HCT116 (cell line): ENCODE data around the gene MAP3K10. TPM values are rescaled to one million over a fixed set of nuclear protein-coding genes. Genes with fewer than 3 reads are reported as not detected.

Experiments used
- ATAC-seq: fragments of 200-7000 bp; cut with Tn5 transposase; 2 replicates; pipeline ENCODE4 v1.9.1; 2020; ENCODE audit warnings: mild to moderate bottlenecking, moderate library complexity
- BruUV-seq: library from RNA; stranded (reverse); fragments of 400-500 nt; replicated peaks from 2 replicates; lab custom pipeline; 2021; lab: Mats Ljungman, UMichigan
- CTCF ChIA-PET: fragments of 300-600 bp; sonication (Branson Sonifier 250); formaldehyde crosslinking; loops from one replicate; lab custom pipeline; 2021; ENCODE audit warnings: antibody characterized with exemption; lab: Charles Lee
- POLR2A ChIA-PET: fragments of 300-600, 350-600 bp; sonication (Branson Sonifier 250); formaldehyde crosslinking; loops from one replicate; lab custom pipeline; 2021; ENCODE audit warnings: antibody characterized with exemption; lab: Charles Lee
- RAD21 ChIA-PET, 2 experiments: fragments of 300-600 bp; sonication (Branson Sonifier 250); formaldehyde crosslinking; loops; one replicate each; lab custom pipeline; 2023; ENCODE audit warnings: low total read pairs in 2 of 2; ENCODE audit not compliant: uncharacterized antibody in 2 of 2, unreplicated experiment in 2 of 2, low non-redundant PET in 1 of 2; lab: Charles Lee
- DNase-seq: peaks from one replicate; pipeline ENCODE4 v3.0.0-alpha.2; 2010; ENCODE audit warnings: low read depth, low spot score
- H2AFZ ChIP-seq: fragments of 200-600 bp; shearing (Covaris generic), sonication (generic); 2 replicates; pipeline ENCODE4 v1.6.1; 2017; ENCODE audit warnings: low read depth, mixed run types, mixed read lengths, antibody characterized with exemption, low read length; ENCODE audit not compliant: poor library complexity, severe bottlenecking
- H3K27ac ChIP-seq: 2 replicates; pipeline ENCODE4 v1.5.1; 2012; ENCODE audit warnings: low read depth, low read length
- H3K27me3 ChIP-seq: fragments of 200-600 bp; sonication (generic); 2 replicates; pipeline ENCODE4 v1.6.1; 2016; ENCODE audit warnings: mixed run types, low read length, mixed read lengths; ENCODE audit not compliant: insufficient read depth
- H3K36me3 ChIP-seq, 2 experiments: fragments of 200-500 bp in 1 of 2; fragments of 200-600 bp in 1 of 2; sonication (Bioruptor generic) in 1 of 2; sonication (generic) in 1 of 2; 2 replicates each; pipeline versions ENCODE4 v1.5.1 to v1.6.1; 2014 to 2016; ENCODE audit warnings: low read length in 2 of 2, inconsistent platforms in 1 of 2, mixed read lengths in 1 of 2, mixed run types in 1 of 2; ENCODE audit not compliant: insufficient read depth in 2 of 2, control insufficient read depth in 1 of 2
- H3K4me1 ChIP-seq, 2 experiments: fragments of 200-600 bp in 1 of 2; sonication (generic) in 1 of 2; 2 replicates each; pipeline versions ENCODE4 v1.5.1 to v1.6.1; 2012 to 2017; ENCODE audit warnings: low read length in 2 of 2, inconsistent platforms in 1 of 2, mild to moderate bottlenecking in 1 of 2, mixed read lengths in 1 of 2, mixed run types in 1 of 2, moderate library complexity in 1 of 2; ENCODE audit not compliant: insufficient read depth in 2 of 2, control insufficient read depth in 1 of 2
- H3K4me2 ChIP-seq: fragments of 200-600 bp; sonication (generic); 2 replicates; pipeline ENCODE4 v1.6.1; 2017; ENCODE audit warnings: mixed run types, low read length, mixed read lengths
- H3K4me3 ChIP-seq, 2 experiments: fragments of 200-600 bp in 1 of 2; sonication (generic) in 1 of 2; replicated peaks in 1 of 2; 2 replicates each; pipeline ENCODE4 v1.5.1; 2011 to 2016; ENCODE audit warnings: low read length in 2 of 2, control low read depth in 1 of 2, low read depth in 1 of 2, mild to moderate bottlenecking in 1 of 2, mixed read lengths in 1 of 2, mixed run types in 1 of 2
- H3K79me2 ChIP-seq: fragments of 200-600 bp; sonication (generic); 2 replicates; pipeline ENCODE4 v1.6.1; 2017; ENCODE audit warnings: mild to moderate bottlenecking, mixed run types, low read length, moderate library complexity, mixed read lengths; ENCODE audit not compliant: insufficient read depth
- H3K9ac ChIP-seq: fragments of 200-600 bp; sonication (generic); 2 replicates; pipeline ENCODE4 v1.6.1; 2016; ENCODE audit warnings: low read length, mixed read lengths
- H3K9me2 ChIP-seq: fragments of 200-600 bp; sonication (generic), shearing (Covaris generic); 2 replicates; pipeline ENCODE4 v1.6.1; 2017; ENCODE audit warnings: mixed run types, mild to moderate bottlenecking, moderate library complexity; ENCODE audit not compliant: insufficient read depth
- H3K9me3 ChIP-seq, 2 experiments: fragments of 200-500 bp in 1 of 2; fragments of 200-600 bp in 1 of 2; sonication (Bioruptor generic) in 1 of 2; sonication (generic) in 1 of 2; 2 replicates each; pipeline ENCODE4 v1.6.1; 2014 to 2017; ENCODE audit warnings: low read length in 2 of 2, mixed read lengths in 2 of 2, inconsistent platforms in 1 of 2, low read depth in 1 of 2, mild to moderate bottlenecking in 1 of 2, mixed run types in 1 of 2, moderate library complexity in 1 of 2; ENCODE audit not compliant: control insufficient read depth in 1 of 2, insufficient read depth in 1 of 2
- H4K20me1 ChIP-seq: fragments of 200-600 bp; sonication (generic), shearing (Covaris generic); 2 replicates; pipeline ENCODE4 v1.6.1; 2017; ENCODE audit warnings: mixed run types, mild to moderate bottlenecking, moderate library complexity; ENCODE audit not compliant: insufficient read depth
- CBX3 ChIP-seq: IDR thresholded peaks from 2 replicates; pipeline ENCODE4 v1.6.1; 2012; ENCODE audit warnings: low read depth
- CEBPB ChIP-seq: IDR thresholded peaks from 2 replicates; pipeline ENCODE4 v1.6.1; 2012; ENCODE audit warnings: low read depth
- CTCF ChIP-seq, 3 experiments: fragments of 200-600 bp in 1 of 3; sonication (generic) in 1 of 3; IDR thresholded peaks in 2 of 3; conservative IDR thresholded peaks in 1 of 3; 2 replicates each; pipeline ENCODE4 v1.5.1; 2012 to 2017; ENCODE audit warnings: low read depth in 2 of 3, low read length in 2 of 3, antibody characterized with exemption in 1 of 3, borderline replicate concordance in 1 of 3, control low read depth in 1 of 3, mild to moderate bottlenecking in 1 of 3, mixed read lengths in 1 of 3, mixed run types in 1 of 3, moderate library complexity in 1 of 3; ENCODE audit not compliant: insufficient read depth in 1 of 3
- EGR1 ChIP-seq: IDR thresholded peaks from 2 replicates; pipeline ENCODE4 v1.6.1; 2012; ENCODE audit warnings: low read depth
- ELF1 ChIP-seq: IDR thresholded peaks from 2 replicates; pipeline ENCODE4 v1.6.1; 2012; ENCODE audit warnings: low read depth, borderline replicate concordance
- EZH2 ChIP-seq: fragments of 200-600 bp; sonication (generic); IDR thresholded peaks from 2 replicates; pipeline ENCODE4 v1.6.1; 2017; ENCODE audit warnings: antibody characterized with exemption, mixed run types
- FOSL1 ChIP-seq: IDR thresholded peaks from 2 replicates; pipeline ENCODE4 v1.6.1; 2012; ENCODE audit warnings: low read depth
- JUND ChIP-seq: IDR thresholded peaks from 2 replicates; pipeline ENCODE4 v1.6.1; 2012
- POLR2A ChIP-seq: IDR thresholded peaks from 2 replicates; pipeline ENCODE4 v1.7.0; 2011; ENCODE audit warnings: borderline replicate concordance; ENCODE audit not compliant: insufficient read depth, insufficient read length; ENCODE audit errors: extremely low read depth
- POLR2AphosphoS5 ChIP-seq: IDR thresholded peaks from 2 replicates; pipeline ENCODE4 v1.6.1; 2011; ENCODE audit warnings: mild to moderate bottlenecking, low read depth, low read length, moderate library complexity
- RAD21 ChIP-seq: IDR thresholded peaks from 2 replicates; pipeline ENCODE4 v1.6.1; 2012; ENCODE audit warnings: low read depth, mild to moderate bottlenecking
- SIN3A ChIP-seq: IDR thresholded peaks from 2 replicates; pipeline ENCODE4 v1.6.1; 2012; ENCODE audit warnings: low read depth
- SRF ChIP-seq: IDR thresholded peaks from 2 replicates; pipeline ENCODE4 v1.6.1; 2012; ENCODE audit warnings: low read depth
- TCF7L2 ChIP-seq: IDR thresholded peaks from 2 replicates; pipeline ENCODE4 v1.7.0; 2011; ENCODE audit warnings: borderline replicate concordance, inconsistent platforms; ENCODE audit not compliant: insufficient read depth, insufficient read length; ENCODE audit errors: extremely low read depth
- YY1 ChIP-seq: IDR thresholded peaks from 2 replicates; pipeline ENCODE4 v1.6.1; 2011; ENCODE audit warnings: low read length, low read depth, moderate library complexity, mild to moderate bottlenecking; ENCODE audit not compliant: insufficient replicate concordance; ENCODE audit errors: extremely low read depth
- ZBTB33 ChIP-seq: IDR thresholded peaks from 2 replicates; pipeline ENCODE4 v1.6.1; 2011; ENCODE audit warnings: mild to moderate bottlenecking, low read length, moderate library complexity; ENCODE audit not compliant: insufficient replicate concordance; ENCODE audit errors: extremely low read depth
- ZFX ChIP-seq: fragments of 450-650 bp; IDR thresholded peaks from 2 replicates; pipeline ENCODE4 v1.6.1; 2017
- ZNF274 ChIP-seq: fragments of 200-500 bp; sonication (Bioruptor generic); IDR thresholded peaks from 2 replicates; pipeline ENCODE4 v1.6.1; 2014; ENCODE audit warnings: mild to moderate bottlenecking, low read depth, low read length, inconsistent platforms
- intact Hi-C: fragments of 100-400 bp; cut with micrococcal nuclease; formaldehyde crosslinking; loops from 2 replicates; pipeline ENCODE4 v1.10.0; 2022
- total RNA-seq: library from RNA; stranded (reverse); gene quantifications from one replicate; pipeline ENCODE4 v1.2.1, GENCODE V29; 2021; ENCODE audit not compliant: unreplicated experiment
- TF ChIP-seq, protein P1 (sequence below): IDR thresholded peaks from 2 replicates; pipeline ENCODE4 v1.6.1; 2012
- TF ChIP-seq, protein P2 (sequence below): IDR thresholded peaks from 2 replicates; pipeline ENCODE4 v1.6.1; 2012; ENCODE audit warnings: low read depth

MAP3K10 gene
- total RNA-seq, 1 experiment from 2014 or later: 17.3 TPM

GRCh38 chr19:40253611-40254092 is 62.4 kb downstream of the MAP3K10 start:
- Histone ChIP-seq H3K27ac (no peak overlapping the region), H3K9me3 (no peaks in the 10 kb centered on the region), H3K4me1 (peaks cover 13 to 15% of the 10 kb centered on the region in 2 experiments; a peak in 2 of 4 replicates), H3K4me2 (no peak overlapping the region), H3K79me2 (peaks cover 14% of the 10 kb centered on the region; the same call in 1 of the 2 replicates), H3K9me2 (no peaks in the 10 kb centered on the region), H4K20me1 (no peaks in the 10 kb centered on the region), H3K9ac (no peak overlapping the region), H3K4me3 (no peak overlapping the region), H3K27me3 (no peaks in the 10 kb centered on the region), H2AFZ (no peak overlapping the region), H3K36me3 (peaks cover 14 to 24% of the 10 kb centered on the region in 2 experiments; a peak in 3 of 4 replicates)
- POLR2A ChIA-PET: no interaction called here
- DNase-seq (no peak), ATAC-seq (no peak)
- TF ChIP-seq EGR1 (no peak), RAD21 (no peak), EZH2 (no peak), TCF7L2 (no peak), SRF (no peak), ZFX (no peak), YY1 (no peak), ELF1 (no peak), POLR2AphosphoS5 (no peak), CTCF (IDR thresholded peaks at IDR 0.05 in 2 of 3, conservative IDR thresholded peaks at IDR 0.05 in 1 of 3; ENCODE audit: borderline replicate concordance in 1 of 3, insufficient read depth in 1 of 3, low read depth in 2 of 3, low read length in 2 of 3) (no peak), JUND (no peak), CBX3 (no peak), SIN3A (no peak), FOSL1 (no peak), POLR2A (no peak), ZBTB33 (no peak), ZNF274 (no peak), CEBPB (no peak)
- TF ChIP-seq, protein P1, sequence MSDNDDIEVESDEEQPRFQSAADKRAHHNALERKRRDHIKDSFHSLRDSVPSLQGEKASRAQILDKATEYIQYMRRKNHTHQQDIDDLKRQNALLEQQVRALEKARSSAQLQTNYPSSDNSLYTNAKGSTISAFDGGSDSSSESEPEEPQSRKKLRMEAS: no peak
- TF ChIP-seq, protein P2, sequence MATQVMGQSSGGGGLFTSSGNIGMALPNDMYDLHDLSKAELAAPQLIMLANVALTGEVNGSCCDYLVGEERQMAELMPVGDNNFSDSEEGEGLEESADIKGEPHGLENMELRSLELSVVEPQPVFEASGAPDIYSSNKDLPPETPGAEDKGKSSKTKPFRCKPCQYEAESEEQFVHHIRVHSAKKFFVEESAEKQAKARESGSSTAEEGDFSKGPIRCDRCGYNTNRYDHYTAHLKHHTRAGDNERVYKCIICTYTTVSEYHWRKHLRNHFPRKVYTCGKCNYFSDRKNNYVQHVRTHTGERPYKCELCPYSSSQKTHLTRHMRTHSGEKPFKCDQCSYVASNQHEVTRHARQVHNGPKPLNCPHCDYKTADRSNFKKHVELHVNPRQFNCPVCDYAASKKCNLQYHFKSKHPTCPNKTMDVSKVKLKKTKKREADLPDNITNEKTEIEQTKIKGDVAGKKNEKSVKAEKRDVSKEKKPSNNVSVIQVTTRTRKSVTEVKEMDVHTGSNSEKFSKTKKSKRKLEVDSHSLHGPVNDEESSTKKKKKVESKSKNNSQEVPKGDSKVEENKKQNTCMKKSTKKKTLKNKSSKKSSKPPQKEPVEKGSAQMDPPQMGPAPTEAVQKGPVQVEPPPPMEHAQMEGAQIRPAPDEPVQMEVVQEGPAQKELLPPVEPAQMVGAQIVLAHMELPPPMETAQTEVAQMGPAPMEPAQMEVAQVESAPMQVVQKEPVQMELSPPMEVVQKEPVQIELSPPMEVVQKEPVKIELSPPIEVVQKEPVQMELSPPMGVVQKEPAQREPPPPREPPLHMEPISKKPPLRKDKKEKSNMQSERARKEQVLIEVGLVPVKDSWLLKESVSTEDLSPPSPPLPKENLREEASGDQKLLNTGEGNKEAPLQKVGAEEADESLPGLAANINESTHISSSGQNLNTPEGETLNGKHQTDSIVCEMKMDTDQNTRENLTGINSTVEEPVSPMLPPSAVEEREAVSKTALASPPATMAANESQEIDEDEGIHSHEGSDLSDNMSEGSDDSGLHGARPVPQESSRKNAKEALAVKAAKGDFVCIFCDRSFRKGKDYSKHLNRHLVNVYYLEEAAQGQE: no peak
- RAD21 ChIA-PET: no interaction called here
- BruUV-seq: no TSS peak
- intact Hi-C loops: no loop called here
- CTCF ChIA-PET: no interaction called here
